NCI-H82 treated with DMSO at 0.1 percent for 48 hours (cell line): ENCODE measurements around the gene GP1BB.

Experiments used
- DNase-seq: peaks from one replicate; lab custom pipeline; 2025; ENCODE audit not compliant: unreplicated experiment; lab: John Stamatoyannopoulos, UW

Gene GP1BB

DNA sequence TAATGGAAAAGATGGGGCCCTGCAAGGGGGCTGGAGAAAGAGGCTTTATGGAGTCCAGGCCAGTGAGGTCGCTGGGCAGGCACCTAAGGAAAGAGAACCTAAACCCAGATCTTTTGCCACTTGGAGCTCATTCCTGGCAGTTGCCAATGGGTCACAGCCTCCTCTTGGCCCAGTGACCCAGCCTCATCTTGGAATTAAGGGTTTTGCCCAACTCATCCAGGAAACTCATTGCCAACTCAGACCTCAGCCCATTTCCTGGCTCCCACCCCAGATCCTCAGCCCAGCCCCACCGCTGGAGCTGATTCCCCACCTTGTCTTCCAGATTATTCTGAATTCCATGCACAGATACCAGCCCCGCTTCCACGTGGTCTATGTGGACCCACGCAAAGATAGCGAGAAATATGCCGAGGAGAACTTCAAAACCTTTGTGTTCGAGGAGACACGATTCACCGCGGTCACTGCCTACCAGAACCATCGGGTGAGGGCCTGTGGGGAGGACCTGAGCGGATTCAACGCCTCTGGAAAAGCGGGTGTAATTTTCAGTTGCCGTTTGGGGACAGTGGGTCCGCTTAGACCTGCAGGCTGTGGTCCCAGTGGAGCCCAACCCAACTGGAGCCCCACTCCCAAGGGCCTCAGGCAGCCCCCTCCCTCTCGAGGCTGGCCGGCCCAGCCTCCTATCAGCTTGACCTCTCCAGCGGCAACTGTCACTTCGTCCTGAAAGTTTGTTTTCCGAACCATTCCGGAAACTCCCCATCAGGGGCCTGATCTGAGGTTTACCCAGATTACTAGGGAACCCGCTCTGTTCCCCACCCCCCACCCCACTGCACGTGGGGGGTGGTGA is 41.5 kb downstream of the GP1BB start:
- DNase-seq: no peak

DNA sequence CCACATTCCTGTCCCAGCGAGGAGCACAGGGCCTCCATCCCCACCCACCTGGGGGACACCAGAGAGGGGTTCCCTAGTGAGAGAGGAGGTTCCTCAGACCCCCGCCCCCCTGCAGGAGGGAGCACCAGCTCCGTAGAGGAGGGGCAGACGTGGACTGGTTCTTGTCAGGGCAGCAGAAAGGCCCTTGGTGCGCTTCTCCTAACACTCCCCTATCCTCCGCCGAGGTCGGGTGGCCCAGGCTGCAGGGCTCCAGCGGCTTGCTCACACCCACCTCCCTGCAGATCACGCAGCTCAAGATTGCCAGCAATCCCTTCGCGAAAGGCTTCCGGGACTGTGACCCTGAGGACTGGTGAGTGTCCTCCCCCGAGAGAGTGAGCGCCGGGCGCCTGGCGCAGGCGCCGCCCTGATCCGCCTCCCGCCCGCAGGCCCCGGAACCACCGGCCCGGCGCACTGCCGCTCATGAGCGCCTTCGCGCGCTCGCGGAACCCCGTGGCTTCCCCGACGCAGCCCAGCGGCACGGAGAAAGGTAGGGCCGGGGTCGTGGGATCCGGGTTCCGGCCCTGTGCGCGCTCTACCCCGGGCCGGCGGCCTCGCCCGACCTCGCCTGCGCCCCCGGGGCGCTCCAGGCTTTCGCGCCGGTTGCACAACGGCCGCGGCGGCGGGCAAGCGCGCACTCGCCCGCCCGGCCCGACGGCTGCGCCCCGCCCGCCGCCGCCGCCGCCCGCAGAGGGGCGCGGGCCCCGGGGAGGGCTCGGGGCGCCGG is 42.3 kb downstream of the GP1BB start:
- DNase-seq: no peak

DNA sequence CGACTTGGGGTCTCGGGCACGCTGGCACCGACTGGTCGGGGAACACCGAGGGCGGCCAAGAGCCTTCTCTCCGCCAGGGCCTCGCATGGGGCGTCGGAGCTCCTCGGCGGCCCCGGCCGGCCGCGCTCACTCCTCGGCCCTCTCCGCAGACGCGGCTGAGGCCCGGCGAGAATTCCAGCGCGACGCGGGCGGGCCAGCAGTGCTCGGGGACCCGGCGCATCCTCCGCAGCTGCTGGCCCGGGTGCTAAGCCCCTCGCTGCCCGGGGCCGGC is 42.8 kb downstream of the GP1BB start:
- DNase-seq: no peak

DNA sequence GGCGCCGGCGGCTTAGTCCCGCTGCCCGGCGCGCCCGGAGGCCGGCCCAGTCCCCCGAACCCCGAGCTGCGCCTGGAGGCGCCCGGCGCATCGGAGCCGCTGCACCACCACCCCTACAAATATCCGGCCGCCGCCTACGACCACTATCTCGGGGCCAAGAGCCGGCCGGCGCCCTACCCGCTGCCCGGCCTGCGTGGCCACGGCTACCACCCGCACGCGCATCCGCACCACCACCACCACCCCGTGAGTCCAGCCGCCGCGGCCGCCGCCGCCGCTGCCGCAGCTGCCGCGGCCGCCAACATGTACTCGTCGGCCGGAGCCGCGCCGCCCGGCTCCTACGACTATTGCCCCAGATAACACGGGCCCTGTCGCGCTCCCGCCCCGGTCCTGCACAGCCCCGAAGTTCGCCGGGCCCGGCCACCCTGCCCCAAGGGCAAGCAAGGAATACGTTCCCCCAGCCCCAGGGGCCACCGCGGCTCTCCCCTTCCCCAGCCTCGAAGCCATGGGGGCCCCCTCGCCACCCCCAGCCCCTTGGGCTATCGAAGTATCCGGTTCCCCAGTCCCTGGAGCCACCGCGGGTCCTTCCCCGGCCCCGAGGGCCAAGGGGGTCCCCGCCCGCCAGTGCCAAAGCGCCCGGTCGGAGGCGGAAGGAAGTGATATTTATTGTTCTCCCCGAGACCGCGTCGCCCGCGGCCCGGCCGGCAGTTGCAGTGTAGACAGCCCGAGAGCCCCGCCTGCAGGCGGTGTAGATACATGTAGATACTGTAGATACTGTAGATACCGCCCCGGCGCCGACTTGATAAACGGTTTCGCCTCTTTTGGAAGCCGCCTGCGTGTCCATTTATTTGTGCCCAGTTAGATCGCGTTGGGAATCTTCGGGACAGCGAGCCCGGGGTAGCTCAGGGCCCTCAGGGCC is 43.4 kb downstream of the GP1BB start:
- no peak for DNase-seq

DNA sequence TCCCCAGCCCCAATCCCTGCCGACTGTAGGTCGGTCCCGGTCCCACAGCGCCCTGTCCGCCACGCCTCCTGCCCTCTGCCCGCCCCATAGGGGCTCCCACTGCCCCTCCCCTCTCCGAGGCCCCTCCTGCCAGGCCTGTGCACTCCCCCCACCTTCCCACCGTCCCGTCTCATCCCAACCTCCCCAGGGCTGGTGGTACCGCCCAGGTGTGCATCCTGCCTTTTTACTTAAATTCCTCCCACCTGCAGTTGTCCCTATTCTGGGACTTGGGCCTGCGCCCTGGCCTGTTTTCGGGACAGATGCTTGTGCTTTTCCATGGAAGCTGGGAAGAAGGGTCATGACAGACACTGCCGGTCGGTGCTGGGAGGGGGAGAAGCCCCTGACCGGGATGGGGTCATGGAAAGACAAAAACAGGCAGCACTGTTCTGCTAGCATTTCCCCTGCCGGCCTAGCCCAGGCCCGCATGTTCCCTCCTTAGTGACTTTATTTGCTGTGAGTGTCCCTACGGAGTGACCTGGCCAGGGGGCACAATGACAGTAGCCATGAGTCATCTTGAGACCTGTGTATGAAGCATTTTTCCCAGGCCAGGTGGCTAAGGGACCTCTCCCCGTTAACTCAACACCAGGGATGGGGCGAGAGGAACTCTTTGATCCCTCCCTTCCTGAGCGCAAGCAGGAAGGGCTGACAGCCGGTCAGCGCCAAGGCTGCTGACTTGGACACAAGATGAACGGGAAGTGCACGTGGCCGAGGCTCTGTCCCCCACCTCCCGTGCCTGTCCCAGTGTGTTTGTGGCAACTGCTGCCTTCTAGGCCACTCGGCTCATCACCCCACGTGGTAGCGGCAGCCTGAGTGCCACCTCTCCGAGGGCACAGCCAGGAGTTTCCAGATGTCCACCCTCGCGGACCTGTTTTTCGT is 44.3 kb downstream of the GP1BB start:
- no peak for DNase-seq

DNA sequence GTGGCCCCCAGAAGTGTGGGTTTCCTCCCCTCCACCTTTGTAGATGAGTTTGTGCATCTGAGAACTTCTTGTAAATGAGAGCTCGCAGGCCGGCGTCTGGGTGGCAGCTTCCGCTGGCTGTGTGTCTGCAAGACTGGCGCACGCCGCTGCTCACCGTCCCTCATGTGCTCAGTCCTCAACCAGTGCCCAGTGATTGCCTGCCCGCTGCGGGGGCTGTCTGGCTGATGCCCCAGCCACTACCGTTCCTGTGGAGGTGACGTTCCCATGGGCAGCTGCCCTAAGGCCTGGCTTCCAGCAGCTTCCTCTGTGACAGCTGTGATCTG is 46.0 kb downstream of the GP1BB start:
- no peak for DNase-seq

DNA sequence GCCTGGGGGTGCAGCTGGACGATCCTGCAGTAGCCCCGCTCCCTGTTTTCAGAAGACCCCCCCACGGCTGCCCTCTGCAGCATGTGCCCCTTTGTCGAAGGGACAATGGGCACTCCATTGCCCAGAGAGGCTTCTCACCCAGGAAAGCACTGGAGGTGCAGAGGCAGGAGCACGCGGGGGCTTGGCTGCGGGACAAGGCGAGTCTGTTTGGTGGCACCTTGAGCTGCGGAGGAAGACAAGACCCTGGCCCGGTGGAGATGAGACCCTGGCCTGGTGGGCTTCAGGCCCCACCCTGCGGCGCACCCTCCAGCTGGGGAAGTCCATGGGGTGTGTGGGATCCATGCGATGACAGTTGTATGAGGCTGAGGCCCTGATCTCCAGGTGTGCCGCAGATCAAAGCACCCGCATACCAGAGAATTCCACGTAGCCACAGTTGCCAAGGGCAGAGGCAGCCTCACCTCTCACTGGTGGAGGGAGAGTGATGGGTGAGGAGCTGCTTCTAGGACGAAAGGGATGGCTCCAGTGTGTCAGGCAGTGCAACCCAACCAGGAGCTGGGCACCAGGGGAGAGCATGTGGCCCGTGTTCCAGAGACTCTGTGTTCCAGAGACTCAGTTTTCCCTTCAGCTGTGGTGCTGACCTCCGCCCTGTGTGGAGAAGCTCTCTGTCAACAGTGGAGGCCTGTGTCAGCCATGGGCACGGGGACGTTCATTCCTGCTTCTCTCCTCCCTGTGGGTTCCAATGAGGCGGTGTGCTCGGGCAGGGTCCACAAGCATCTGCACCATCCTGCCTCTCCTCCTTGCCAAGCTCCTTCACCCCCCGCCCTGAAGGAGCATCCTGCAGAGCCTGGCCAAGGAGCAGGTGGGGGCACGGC is 47.2 kb downstream of the GP1BB start:
- DNase-seq: no peak

DNA sequence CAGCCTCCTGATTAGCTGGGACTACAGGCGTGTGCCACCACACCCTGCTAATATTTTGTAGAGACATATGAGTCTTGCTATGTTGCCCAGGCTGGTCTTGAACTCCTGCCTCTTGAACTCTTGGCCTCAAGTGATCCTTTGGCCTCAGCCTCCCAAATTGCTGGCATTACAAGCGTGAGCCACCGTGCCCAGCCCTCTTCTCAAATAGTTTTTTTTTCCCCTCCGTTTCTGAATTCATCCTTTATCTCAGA is 49.0 kb downstream of the GP1BB start:
- DNase-seq: no peak

DNA sequence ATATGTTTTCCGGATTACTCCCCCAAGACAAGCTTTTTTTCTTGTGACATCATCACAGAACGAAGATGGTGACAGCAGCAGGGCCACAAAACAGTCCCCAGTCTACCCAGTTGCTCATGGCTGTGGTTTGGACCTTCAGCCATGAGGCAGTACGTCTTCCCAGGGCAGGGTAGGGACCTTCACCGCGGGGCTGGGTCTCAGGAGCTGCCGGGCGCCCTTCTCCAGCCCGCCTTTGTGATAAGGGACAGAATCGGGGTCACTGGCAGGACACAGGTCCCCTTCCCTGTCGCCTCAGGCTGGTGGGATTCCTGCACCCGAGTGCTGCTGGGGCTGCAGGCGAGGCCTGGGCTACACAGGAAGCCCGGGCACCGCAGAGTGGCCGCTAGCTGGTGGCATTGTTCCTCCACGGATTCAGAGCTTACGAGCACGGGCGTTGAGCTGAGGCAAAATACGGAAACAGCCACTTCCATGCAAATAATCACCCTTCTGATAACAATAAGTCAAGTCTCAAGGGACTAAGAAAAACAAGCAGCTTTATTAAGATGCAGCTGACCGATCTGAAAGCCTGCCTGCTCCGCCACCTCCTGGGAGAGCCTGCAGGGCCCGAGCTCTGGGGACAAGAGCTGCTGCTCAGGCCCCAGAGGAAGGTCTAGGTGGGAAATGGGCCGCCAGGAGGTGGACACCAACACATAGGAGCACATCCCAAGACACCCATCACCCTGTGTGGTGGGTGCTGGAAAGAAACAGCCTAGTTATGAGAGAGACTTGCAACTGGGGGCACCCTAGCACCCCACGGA is 49.5 kb downstream of the GP1BB start:
- no peak for DNase-seq

DNA sequence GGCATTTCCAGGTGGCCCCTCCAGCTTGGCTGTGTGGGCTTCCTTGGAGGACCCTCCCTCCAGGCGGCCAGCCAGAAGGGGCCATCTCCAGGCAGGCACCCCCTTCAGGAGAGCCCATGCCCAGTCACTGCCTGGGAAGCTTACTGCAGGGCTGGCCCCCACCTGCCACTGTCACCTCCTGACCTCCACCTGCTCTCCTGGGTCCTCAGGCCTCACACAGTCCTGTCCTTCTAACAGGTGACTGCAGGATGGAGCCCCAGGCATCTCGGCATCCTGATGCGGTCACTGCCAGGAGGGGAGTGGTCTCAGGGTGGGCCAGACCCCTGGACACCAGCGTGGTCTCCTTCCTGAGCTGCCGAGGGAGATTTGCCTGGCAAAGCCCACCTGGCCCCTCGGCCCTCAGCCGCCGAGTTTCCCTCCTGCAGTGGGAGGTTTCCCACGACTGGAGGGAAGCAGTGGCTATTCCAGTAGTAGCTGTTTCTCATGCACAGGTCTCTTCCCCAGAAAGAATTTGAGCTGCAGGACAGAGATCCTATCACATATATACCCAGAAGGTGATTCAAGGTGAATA is 50.2 kb downstream of the GP1BB start:
- no peak for DNase-seq
